Measurements from ENCODE around the gene NUP98.

DNA sequence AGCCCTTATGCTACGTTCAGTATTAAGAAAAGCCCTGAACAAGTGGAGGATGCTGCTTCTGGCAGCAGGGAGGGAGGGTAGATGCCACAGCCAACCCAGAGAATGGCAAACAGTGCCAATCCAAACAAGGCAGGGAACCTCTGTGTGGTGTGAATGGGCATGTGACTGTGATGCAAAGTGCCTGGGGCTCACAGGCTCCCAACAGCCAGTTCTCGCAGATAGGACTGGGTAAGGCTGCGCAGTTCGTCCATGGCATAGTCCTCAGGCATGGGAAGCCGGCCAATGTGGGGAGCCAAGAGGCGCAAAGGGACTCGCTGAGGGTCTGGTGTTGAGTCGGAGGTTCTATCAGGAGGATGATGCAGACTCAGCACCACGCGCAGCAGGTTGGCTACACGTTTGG lies 121.4 kb downstream of the NUP98 start:
- TF ChIP-seq, protein P1, sequence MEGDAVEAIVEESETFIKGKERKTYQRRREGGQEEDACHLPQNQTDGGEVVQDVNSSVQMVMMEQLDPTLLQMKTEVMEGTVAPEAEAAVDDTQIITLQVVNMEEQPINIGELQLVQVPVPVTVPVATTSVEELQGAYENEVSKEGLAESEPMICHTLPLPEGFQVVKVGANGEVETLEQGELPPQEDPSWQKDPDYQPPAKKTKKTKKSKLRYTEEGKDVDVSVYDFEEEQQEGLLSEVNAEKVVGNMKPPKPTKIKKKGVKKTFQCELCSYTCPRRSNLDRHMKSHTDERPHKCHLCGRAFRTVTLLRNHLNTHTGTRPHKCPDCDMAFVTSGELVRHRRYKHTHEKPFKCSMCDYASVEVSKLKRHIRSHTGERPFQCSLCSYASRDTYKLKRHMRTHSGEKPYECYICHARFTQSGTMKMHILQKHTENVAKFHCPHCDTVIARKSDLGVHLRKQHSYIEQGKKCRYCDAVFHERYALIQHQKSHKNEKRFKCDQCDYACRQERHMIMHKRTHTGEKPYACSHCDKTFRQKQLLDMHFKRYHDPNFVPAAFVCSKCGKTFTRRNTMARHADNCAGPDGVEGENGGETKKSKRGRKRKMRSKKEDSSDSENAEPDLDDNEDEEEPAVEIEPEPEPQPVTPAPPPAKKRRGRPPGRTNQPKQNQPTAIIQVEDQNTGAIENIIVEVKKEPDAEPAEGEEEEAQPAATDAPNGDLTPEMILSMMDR (IDR thresholded peaks at IDR 0.05 in 4 of 5, conservative IDR thresholded peaks at IDR 0.05 in 1 of 5), result no peak
- no peak for TF ChIP-seq POLR2A (IDR thresholded peaks at IDR 0.05)

Measured in gastrocnemius medialis (tissue), 4 donors.